KOPT-K1 (cell line): ENCODE results near the gene ERBB2.
"Not testable (repeated sequence)": the region's sequence is repeated elsewhere in the genome, so short reads cannot be mapped to it uniquely, and the experiment has no call there.

Source experiments
- H3K27ac ChIP-seq: fragments of 200-600 bp; sonication (generic); 2 replicates; pipeline ENCODE4 v1.5.1; 2016; ENCODE audit warnings: antibody characterized with exemption, mild to moderate bottlenecking, low read depth, low read length; ENCODE audit not compliant: poor library complexity, severe bottlenecking
- H3K36me3 ChIP-seq: fragments of 200-600 bp; sonication (generic); 2 replicates; pipeline ENCODE4 v1.5.1; 2017; ENCODE audit warnings: antibody characterized with exemption, mild to moderate bottlenecking, low read length, moderate library complexity; ENCODE audit not compliant: insufficient read depth
- H3K9me3 ChIP-seq: fragments of 200-600 bp; sonication (generic); 2 replicates; pipeline ENCODE4 v1.5.1; 2017; ENCODE audit warnings: antibody characterized with exemption, low read length, mild to moderate bottlenecking; ENCODE audit not compliant: insufficient read depth, poor library complexity, severe bottlenecking

The ERBB2 gene

DNA sequence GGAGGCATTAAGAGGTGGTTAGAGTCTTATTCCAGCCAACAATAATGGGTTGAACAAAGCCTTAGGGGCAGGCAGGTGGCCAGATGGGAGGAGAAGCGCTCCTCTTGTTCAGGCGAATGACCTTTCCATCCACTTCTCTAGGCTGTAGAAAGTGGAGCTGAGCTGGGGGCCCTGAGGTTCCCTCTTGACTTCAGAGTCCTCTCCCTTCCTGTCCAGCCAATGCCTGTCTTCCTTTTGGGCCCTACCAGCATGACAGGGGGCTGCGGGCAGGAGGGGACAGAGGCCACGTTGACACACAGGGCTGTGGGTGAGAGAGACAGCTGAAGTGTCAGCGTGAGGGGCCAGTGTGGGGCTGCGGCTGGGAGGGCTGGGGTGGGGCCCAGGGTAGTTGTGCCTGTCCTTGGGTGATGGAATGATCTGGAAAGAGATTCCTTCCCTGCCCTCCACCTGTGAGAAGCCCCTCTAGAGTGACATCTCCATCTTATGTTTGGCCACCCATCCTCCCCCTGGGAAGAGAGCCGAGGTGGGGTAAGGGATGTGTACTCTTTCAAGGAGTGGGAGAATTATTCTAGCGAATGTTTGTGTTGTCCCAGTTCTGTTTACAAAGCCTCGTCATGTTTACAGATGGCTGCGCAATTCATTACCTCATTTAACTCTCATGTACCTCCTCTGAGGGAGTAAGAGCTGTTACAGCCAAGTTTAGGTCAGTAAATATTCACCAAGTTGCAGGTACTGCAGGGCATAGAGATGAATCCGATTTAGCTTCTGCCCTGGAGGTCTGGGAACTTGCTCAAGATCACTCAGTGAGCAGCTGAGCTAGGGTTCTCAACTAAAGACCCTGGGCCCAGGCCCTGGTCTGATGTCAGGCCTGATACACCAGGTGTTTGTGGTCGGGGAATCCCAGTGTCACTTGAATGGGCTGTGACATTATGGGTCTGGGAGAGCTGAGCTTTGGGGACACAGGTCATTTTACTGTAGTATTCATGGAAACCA is 3.3 kb downstream of the ERBB2 start:
- Histone ChIP-seq H3K36me3 (no peaks in the 10 kb centered on the region), H3K27ac (no peak overlapping the region), H3K9me3 (no peaks in the 10 kb centered on the region)

DNA sequence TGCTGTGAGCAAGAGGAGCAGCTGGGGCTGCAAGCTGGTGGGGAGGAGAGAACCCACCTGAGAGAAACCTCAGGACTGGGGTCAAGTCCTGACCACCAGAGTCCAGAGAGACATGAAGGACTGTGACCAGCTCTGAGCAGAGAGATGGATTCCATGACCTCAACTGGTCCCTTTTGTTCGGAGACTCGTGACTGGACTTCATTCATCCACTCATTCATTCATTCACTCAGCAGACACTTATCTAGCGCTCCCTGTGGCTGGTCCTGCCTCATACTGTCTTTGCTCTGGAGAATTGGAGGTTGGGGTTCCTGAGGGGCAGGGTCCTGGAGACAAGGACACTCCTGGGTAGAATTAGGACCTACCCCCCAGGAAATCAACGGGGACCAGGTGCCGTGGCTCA is 4.0 kb downstream of the ERBB2 start:
- H3K36me3 ChIP-seq = no peaks in the 10 kb centered on the region
- no peaks in the 10 kb centered on the region for H3K9me3 ChIP-seq
- no peak overlapping the region for H3K27ac ChIP-seq

DNA sequence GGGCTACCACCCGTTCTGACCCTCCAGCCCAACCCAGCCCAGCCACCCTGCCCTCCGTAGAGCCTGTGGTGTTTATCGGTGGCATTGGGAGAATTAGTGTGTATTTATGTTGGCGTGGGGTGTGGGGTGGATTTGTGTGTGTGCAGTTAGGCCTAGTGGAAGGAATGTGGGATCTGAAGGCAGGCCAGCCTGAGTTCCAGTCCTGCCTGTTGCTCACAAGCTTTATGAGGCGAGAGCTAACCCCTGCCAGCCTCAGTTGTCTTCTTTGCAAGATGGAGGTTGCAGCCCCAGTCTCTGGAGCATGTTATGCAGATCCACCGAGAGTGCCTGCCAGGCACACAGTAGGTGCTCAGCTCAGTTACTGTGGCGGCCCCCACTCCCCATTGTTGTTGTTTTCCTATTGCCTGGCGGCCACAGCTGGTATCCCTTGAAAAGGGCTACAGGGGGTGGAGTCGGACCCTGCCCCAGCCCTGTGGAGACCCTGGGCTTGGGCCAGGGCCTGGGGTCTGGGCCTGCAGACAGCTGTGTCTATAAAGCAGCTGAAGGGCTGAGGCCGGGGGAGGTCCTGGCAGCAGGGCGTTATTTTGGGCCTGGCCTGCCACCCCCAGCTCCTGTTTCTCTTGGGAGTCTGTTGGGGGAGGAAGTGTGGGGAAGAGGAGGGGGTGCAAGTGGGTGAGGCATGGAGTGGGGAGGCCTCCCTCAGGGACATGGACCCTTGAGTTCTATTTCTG is 5.1 kb downstream of the ERBB2 start:
- Histone ChIP-seq H3K27ac (no peak overlapping the region), H3K36me3 (no peaks in the 10 kb centered on the region), H3K9me3 (no peaks in the 10 kb centered on the region)

DNA sequence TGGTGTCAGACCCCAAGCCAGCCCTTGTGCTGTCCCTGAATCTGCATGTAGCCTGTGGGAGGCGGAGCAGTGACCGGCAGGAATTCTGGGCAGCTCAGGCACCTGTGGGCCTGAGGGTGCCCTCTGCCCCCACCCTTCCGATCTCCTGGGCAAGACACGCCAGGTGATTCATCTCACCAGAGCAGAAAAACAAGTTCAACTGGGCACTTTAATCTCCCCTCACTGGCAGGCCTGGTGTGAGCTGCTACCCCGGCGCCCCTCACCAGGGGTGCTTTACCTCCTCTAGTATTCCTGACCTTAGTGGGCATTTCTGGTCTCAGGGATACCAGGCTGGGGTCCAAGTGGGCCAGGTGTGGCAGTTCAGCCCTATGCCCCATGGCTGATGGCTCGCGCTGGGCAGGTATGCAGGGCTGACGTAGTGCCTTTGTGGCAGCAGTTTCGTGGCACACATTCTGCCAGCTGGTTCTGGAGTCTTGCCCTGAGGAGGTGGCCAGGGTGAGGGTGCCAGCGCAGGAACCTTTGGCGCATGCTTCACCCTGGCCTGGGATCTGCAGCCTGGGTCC is 6.0 kb downstream of the ERBB2 start:
- H3K9me3 ChIP-seq = no peaks in the 10 kb centered on the region
- H3K27ac ChIP-seq = no peak overlapping the region
- no peaks in the 10 kb centered on the region for H3K36me3 ChIP-seq

DNA sequence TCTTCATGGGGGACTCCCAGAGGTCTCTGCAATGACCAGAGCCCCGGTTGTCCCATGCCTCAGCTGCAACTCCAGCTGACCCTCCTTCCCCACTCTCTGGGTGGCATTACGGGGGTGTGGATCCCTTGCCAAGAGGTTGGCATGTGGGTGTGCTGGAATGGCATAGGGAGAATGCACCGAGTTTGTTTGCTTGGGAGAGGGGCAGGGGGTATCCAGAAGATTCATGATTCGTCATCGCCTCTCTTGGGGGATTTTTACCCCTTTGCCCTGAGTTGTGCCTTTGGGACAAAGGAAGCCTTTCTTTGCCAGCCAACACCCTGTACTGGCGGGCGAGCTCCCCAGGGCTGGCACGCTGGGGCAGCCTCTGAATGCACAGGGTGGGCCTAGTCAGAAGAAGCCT is 6.5 kb downstream of the ERBB2 start:
- Histone ChIP-seq H3K27ac (no peak overlapping the region), H3K9me3 (no peaks in the 10 kb centered on the region), H3K36me3 (no peaks in the 10 kb centered on the region)

DNA sequence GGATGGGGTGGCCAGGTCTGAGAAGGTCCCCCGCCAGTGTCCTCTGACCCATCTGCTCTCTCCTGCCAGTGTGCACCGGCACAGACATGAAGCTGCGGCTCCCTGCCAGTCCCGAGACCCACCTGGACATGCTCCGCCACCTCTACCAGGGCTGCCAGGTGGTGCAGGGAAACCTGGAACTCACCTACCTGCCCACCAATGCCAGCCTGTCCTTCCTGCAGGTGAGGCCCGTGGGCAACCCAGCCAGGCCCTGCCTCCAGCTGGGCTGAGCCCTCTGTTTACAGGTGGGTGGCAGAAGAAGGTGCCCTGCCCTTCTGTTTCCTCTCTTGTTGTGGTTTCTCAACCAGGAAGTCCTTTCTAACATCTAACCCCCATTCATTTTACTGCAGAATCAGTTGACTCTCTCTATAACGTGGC is 7.1 kb downstream of the ERBB2 start:
- H3K27ac ChIP-seq = no peak overlapping the region
- no peaks in the 10 kb centered on the region for H3K36me3 ChIP-seq
- H3K9me3 ChIP-seq = no peaks in the 10 kb centered on the region

DNA sequence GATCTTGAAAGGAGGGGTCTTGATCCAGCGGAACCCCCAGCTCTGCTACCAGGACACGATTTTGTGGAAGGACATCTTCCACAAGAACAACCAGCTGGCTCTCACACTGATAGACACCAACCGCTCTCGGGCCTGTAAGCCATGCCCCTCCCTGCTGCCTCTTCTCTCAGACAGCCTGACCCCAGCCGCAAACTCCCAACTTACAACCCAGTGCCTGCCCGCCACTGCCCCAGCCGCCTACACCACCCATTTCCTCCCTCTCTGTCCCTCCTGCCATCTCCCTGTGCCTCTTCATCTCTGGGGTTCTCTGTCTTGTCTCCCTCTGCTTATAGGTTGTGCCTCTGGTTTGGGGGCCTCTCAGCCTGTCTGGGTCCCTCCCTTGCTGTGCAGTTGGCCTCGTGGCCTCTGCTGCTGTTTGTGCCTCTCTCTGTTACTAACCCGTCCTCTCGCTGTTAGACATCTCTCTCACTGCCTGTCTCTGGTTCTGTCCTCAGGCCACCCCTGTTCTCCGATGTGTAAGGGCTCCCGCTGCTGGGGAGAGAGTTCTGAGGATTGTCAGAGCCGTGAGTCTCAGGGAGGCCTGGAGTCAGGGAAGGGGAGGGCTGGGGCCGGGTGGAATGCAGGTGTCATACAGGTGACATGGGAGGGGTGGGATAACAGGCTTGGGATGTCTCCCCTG is 9.6 kb downstream of the ERBB2 start:
- Histone ChIP-seq H3K27ac (no peak overlapping the region), H3K36me3 (no peaks in the 10 kb centered on the region), H3K9me3 (no peaks in the 10 kb centered on the region)

DNA sequence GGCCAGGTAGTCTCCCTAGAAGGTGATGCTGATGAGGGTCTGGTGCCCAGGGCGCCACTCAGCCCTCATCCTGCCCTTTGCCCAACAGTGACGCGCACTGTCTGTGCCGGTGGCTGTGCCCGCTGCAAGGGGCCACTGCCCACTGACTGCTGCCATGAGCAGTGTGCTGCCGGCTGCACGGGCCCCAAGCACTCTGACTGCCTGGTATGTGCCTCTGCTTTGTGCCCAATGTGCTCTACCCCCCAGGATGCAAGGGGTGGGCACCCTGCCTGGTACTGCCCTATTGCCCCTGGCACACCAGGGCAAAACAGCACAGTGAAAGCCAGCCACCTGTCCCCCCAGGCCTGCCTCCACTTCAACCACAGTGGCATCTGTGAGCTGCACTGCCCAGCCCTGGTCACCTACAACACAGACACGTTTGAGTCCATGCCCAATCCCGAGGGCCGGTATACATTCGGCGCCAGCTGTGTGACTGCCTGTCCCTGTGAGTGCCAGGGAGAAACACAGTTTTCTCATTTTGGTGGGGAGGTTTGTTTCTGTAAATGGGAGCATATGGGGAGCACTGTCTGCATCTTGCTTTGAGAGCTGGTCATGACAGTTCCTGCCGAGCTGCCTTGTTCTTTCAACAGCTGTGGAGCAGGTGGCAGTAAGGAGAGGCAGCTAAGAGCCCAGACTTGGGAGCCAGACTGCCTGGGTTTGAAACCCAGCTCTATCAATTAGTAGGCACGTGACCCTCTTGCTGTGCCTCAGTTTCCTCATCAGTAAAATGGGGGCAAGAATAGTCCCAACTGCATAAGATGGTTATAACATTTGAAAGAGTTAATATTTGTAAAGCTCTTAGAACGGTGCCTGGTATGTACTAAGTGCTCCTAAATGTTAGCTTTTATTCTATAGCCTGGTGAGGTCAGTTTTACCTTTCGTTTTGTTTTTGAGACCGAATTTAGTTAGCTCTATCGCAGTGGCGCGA is 10.4 kb downstream of the ERBB2 start:
- H3K36me3 ChIP-seq = no peaks in the 10 kb centered on the region
- H3K27ac ChIP-seq = no peak overlapping the region
- no peaks in the 10 kb centered on the region for H3K9me3 ChIP-seq

DNA sequence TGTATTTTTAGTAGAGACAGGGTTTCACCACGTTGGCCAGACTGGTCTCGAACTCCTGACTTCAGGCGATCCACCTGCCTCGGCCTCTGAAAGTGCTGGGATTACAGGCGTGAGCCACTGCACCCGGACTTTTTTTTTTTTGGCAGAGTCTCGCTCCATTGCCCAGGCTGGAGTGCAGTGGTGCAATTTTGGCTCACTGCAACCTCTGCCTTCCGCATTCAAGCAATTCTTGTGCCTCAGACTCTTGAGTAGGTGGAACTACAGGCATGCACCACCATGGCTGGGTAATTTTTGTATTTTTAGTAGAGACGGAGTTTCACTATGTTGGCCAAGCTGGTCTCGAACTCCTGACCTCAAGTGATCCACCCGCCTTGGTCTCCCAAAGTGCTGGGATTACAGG is 11.2 kb downstream of the ERBB2 start:
- H3K36me3 ChIP-seq, H3K9me3 ChIP-seq, H3K27ac ChIP-seq: not testable (repeated sequence)

DNA sequence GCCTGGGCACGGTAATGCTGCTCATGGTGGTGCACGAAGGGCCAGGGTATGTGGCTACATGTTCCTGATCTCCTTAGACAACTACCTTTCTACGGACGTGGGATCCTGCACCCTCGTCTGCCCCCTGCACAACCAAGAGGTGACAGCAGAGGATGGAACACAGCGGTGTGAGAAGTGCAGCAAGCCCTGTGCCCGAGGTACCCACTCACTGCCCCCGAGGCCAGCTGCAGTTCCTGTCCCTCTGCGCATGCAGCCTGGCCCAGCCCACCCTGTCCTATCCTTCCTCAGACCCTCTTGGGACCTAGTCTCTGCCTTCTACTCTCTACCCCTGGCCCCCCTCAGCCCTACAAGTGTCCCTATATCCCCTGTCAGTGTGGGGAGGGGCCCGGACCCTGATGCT is 12.0 kb downstream of the ERBB2 start:
- Histone ChIP-seq H3K36me3 (no peaks in the 10 kb centered on the region), H3K27ac (no peak overlapping the region), H3K9me3 (no peaks in the 10 kb centered on the region)

DNA sequence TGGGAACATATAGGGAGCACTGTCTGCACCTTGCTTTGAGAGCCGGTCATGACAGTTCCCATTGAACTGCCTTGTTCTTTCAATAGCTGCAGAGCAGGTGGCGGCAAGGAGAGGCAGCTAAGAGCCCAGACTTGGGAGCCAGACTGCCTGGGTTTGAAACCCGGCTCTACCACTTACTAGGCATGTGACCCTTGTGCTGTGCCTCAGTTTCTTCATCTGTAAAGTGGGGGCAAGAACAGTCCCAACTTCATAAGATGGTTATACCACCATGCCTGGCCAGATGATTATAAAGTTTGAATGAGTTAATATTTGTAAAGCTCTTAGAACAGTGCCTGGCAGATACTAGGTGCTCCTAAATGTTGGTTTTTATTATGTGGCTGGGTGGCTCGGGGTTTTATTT is 14.4 kb downstream of the ERBB2 start:
- no peaks in the 10 kb centered on the region for H3K9me3 ChIP-seq
- no peak overlapping the region for H3K27ac ChIP-seq
- H3K36me3 ChIP-seq = no peaks in the 10 kb centered on the region

DNA sequence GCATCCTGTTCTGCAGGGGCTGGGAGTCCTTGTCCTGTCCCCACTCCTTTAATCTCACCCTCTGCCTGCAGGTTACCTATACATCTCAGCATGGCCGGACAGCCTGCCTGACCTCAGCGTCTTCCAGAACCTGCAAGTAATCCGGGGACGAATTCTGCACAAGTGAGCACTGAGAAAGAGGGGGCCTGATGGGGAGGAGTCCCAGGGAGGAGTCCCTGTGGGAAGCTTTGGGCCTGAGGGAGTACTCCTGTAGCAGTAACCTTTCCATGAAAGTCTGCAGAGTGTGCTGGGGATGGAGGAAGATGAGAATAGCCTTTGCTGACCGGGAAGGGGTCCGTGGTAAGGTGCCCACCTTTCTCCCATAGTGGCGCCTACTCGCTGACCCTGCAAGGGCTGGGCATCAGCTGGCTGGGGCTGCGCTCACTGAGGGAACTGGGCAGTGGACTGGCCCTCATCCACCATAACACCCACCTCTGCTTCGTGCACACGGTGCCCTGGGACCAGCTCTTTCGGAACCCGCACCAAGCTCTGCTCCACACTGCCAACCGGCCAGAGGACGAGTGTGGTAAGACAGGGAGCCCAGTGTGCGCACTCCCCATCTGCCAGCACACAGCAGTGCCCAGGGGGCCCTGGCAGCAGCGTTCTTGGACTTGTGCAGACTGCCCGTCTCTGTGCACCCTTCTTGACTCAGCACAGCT is 15.7 kb downstream of the ERBB2 start:
- Histone ChIP-seq H3K36me3 (no peaks in the 10 kb centered on the region), H3K9me3 (no peaks in the 10 kb centered on the region), H3K27ac (no peak overlapping the region)

DNA sequence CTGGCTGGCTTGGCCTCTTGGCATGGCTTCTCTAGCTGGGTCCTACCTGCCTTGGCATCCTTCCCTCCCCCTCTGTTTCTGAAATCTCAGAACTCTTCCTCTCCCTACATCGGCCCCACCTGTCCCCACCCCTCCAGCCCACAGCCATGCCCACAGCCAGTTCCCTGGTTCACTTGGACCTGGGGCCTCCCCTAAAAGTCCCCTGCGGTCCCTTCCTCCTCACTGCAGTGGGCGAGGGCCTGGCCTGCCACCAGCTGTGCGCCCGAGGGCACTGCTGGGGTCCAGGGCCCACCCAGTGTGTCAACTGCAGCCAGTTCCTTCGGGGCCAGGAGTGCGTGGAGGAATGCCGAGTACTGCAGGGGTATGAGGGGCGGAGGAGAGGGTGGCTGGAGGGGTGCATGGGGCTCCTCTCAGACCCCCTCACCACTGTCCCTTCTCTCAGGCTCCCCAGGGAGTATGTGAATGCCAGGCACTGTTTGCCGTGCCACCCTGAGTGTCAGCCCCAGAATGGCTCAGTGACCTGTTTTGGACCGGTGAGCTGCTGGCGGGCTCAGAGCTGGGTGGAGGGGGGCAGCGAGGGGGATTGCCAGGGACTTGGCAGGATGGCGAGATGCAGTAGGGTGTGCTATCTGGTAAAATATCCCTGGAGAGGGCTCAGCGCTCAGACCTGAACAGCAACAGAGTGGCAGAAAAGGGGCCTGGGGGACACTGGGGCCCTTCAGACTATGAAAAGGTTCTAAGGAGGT is 16.4 kb downstream of the ERBB2 start:
- Histone ChIP-seq H3K27ac (no peak overlapping the region), H3K9me3 (no peaks in the 10 kb centered on the region), H3K36me3 (no peaks in the 10 kb centered on the region)
